Measurements from ENCODE around the gene TSPAN6.

TSPAN6 gene

GRCh38 chrX:100642290-100642689 lies 5.7 kb upstream of the TSPAN6 start:
- ATAC-seq: no peak
- no peak for TF ChIP-seq OSR1 (CRISPR knock-in tag; IDR thresholded peaks at IDR 0.05)
- TF ChIP-seq ZNF565 (CRISPR knock-in tag; conservative IDR thresholded peaks at IDR 0.05; ENCODE audit: low read depth): no peak
- no peak for TF ChIP-seq ZC3H10 (CRISPR knock-in tag; IDR thresholded peaks at IDR 0.05)
- no peak for TF ChIP-seq RARB (CRISPR knock-in tag; IDR thresholded peaks at IDR 0.05)
- TF ChIP-seq ISL1 (CRISPR knock-in tag; IDR thresholded peaks at IDR 0.05): no peak
- no peak for TF ChIP-seq ESRRG (CRISPR knock-in tag; IDR thresholded peaks at IDR 0.05)

- peak; percentile 48 for ATAC-seq
- TF ChIP-seq TOX (CRISPR knock-in tag; IDR thresholded peaks at IDR 0.05; ENCODE audit: borderline replicate concordance) (no peak), ZC3H10 (CRISPR knock-in tag; IDR thresholded peaks at IDR 0.05) (no peak), ARNTL (CRISPR knock-in tag; IDR thresholded peaks at IDR 0.05; ENCODE audit: borderline replicate concordance, low read depth) (no peak), ZNF8 (CRISPR knock-in tag; IDR thresholded peaks at IDR 0.05) (no peak), ZFP30 (CRISPR knock-in tag; IDR thresholded peaks at IDR 0.05) (no peak)
Observed at GRCh38 chrX:100635989-100636320, 651 bp downstream of the TSPAN6 start.

GRCh38 chrX:100635040-100635439 lies 1.6 kb downstream of the TSPAN6 start:
- ATAC-seq: no peak
- TF ChIP-seq PATZ1 (CRISPR knock-in tag; IDR thresholded peaks at IDR 0.05; ENCODE audit: borderline replicate concordance) (no peak), ZNF8 (CRISPR knock-in tag; IDR thresholded peaks at IDR 0.05) (no peak), TSHZ2 (CRISPR knock-in tag; IDR thresholded peaks at IDR 0.05) (no peak), OSR1 (CRISPR knock-in tag; IDR thresholded peaks at IDR 0.05) (no peak), CSRNP3 (CRISPR knock-in tag; IDR thresholded peaks at IDR 0.05) (no peak), ESRRG (CRISPR knock-in tag; IDR thresholded peaks at IDR 0.05) (no peak), CREB5 (CRISPR knock-in tag; IDR thresholded peaks at IDR 0.05; ENCODE audit: low read depth) (no peak), RARB (CRISPR knock-in tag; IDR thresholded peaks at IDR 0.05) (no peak), CSDC2 (CRISPR knock-in tag; IDR thresholded peaks at IDR 0.05) (no peak)

- ATAC-seq: no peak
- no peak for TF ChIP-seq ZFP30 (CRISPR knock-in tag; IDR thresholded peaks at IDR 0.05)
Observed at GRCh38 chrX:100625985-100626491, 10.6 kb downstream of the TSPAN6 start.

GRCh38 chrX:100623001-100623400 lies 13.6 kb downstream of the TSPAN6 start:
- no peak for ATAC-seq
- TF ChIP-seq TCF4 (CRISPR knock-in tag; IDR thresholded peaks at IDR 0.05; ENCODE audit: borderline replicate concordance): no peak
- TF ChIP-seq ZFP30 (CRISPR knock-in tag; IDR thresholded peaks at IDR 0.05): no peak
- no peak for TF ChIP-seq ZNF565 (CRISPR knock-in tag; conservative IDR thresholded peaks at IDR 0.05; ENCODE audit: low read depth)
- no peak for TF ChIP-seq GLIS3 (CRISPR knock-in tag; IDR thresholded peaks at IDR 0.05)
- no peak for TF ChIP-seq TSHZ2 (CRISPR knock-in tag; IDR thresholded peaks at IDR 0.05)
- TF ChIP-seq TOX (CRISPR knock-in tag; IDR thresholded peaks at IDR 0.05; ENCODE audit: borderline replicate concordance): no peak
- TF ChIP-seq ISL1 (CRISPR knock-in tag; IDR thresholded peaks at IDR 0.05): no peak
- TF ChIP-seq OSR1 (CRISPR knock-in tag; IDR thresholded peaks at IDR 0.05): no peak
- no peak for TF ChIP-seq SNAI2 (CRISPR knock-in tag; IDR thresholded peaks at IDR 0.05)
- no peak for TF ChIP-seq ZNF8 (CRISPR knock-in tag; IDR thresholded peaks at IDR 0.05)
- TF ChIP-seq PATZ1 (CRISPR knock-in tag; IDR thresholded peaks at IDR 0.05; ENCODE audit: borderline replicate concordance): no peak
- no peak for TF ChIP-seq CREB5 (CRISPR knock-in tag; IDR thresholded peaks at IDR 0.05; ENCODE audit: low read depth)
- TF ChIP-seq ZFP3 (CRISPR knock-in tag; IDR thresholded peaks at IDR 0.05): no peak

All from SK-N-SH treated with all-trans-retinoic acid at 6 μM for 48 hours (cell line).